MM.1S (cell line): ENCODE data around the gene KRTAP22-2.

ENCODE experiments used
- DNase-seq: peaks from one replicate; pipeline ENCODE4 v3.0.0-alpha.2; 2015
- H2AFZ ChIP-seq: fragments of 300-600 bp; sonication (generic); 2 replicates; pipeline ENCODE4 v1.6.0; 2016; ENCODE audit warnings: antibody characterized with exemption, low read length
- H3F3A ChIP-seq: fragments of 300-600 bp; sonication (generic); 2 replicates; pipeline ENCODE4 v1.6.1; 2016; ENCODE audit warnings: mild to moderate bottlenecking, antibody characterized with exemption, low read length, moderate library complexity, mixed read lengths; ENCODE audit not compliant: insufficient read depth
- H3K27ac ChIP-seq: fragments of 300-600 bp; sonication (generic); 2 replicates; pipeline ENCODE4 v1.5.1; 2016; ENCODE audit warnings: mild to moderate bottlenecking, low read length
- H3K27me3 ChIP-seq: fragments of 300-600 bp; sonication (generic); replicated peaks from 2 replicates; pipeline ENCODE4 v1.6.0; 2016; ENCODE audit warnings: low read length; ENCODE audit not compliant: insufficient read depth
- H3K36me3 ChIP-seq: fragments of 300-600 bp; sonication (generic); replicated peaks from 2 replicates; pipeline ENCODE4 v1.6.1; 2016; ENCODE audit warnings: mild to moderate bottlenecking, low read length, mixed read lengths; ENCODE audit not compliant: insufficient read depth
- H3K4me1 ChIP-seq: fragments of 300-600 bp; sonication (generic); 2 replicates; pipeline ENCODE4 v1.6.1; 2016; ENCODE audit warnings: low read length, mixed read lengths
- H3K4me2 ChIP-seq: fragments of 300-600 bp; sonication (generic); 2 replicates; pipeline ENCODE4 v1.6.0; 2016; ENCODE audit warnings: low read depth, low read length
- H3K4me3 ChIP-seq: fragments of 300-600 bp; sonication (generic); 2 replicates; pipeline ENCODE4 v1.5.1; 2016; ENCODE audit warnings: low read length, mixed read lengths
- H3K79me2 ChIP-seq: fragments of 300-600 bp; sonication (generic); 2 replicates; pipeline ENCODE4 v1.6.1; 2016; ENCODE audit warnings: mixed run types, low read length, mixed read lengths
- H3K9ac ChIP-seq: fragments of 300-600 bp; sonication (generic); 2 replicates; pipeline ENCODE4 v1.6.1; 2016; ENCODE audit warnings: low read length, mixed read lengths
- H3K9me2 ChIP-seq: fragments of 300-600 bp; sonication (generic); replicated peaks from 2 replicates; pipeline ENCODE4 v1.6.1; 2016; ENCODE audit warnings: mild to moderate bottlenecking, low read length, mixed read lengths; ENCODE audit not compliant: insufficient read depth
- H3K9me3 ChIP-seq: fragments of 300-600 bp; sonication (generic); replicated peaks from 2 replicates; pipeline ENCODE4 v1.6.1; 2016; ENCODE audit warnings: mild to moderate bottlenecking, low read length, mixed read lengths; ENCODE audit not compliant: insufficient read depth
- H4K20me1 ChIP-seq: fragments of 300-600 bp; sonication (generic); 2 replicates; pipeline ENCODE4 v1.6.1; 2016; ENCODE audit warnings: mild to moderate bottlenecking, low read length, moderate library complexity, mixed read lengths; ENCODE audit not compliant: insufficient read depth
- CTCF ChIP-seq: fragments of 300-600 bp; sonication (generic); IDR thresholded peaks from 2 replicates; pipeline ENCODE4 v1.5.1; 2016; ENCODE audit warnings: antibody characterized with exemption, low read length, mixed read lengths
- EZH2 ChIP-seq: fragments of 300-600 bp; sonication (generic); optimal IDR thresholded peaks from 2 replicates; pipeline ENCODE3; 2017; ENCODE audit warnings: low read depth, mild to moderate bottlenecking, antibody characterized with exemption, low read length, mixed read lengths
- EZH2phosphoT487 ChIP-seq: fragments of 300-600 bp; sonication (generic); IDR thresholded peaks from 2 replicates; pipeline ENCODE4 v1.6.1; 2018; ENCODE audit warnings: antibody characterized with exemption, low read length

The KRTAP22-2 gene

GRCh38 chr21:30590297-30590696, at the start of gene KRTAP22-2:
Gene KRTAP22-2 (minus strand): TSS chr21:30590397.
- Histone ChIP-seq H2AFZ (no peak within 1 kb of the TSS), H3K9me3 (no peaks in the 10 kb centered on the region), H3K4me1 (no peaks in the 10 kb centered on the region), H3K4me3 (no peak within 1 kb of the TSS), H3K36me3 (no peaks in the 10 kb centered on the region), H3K9ac (no peak within 1 kb of the TSS), H3K27ac (no peak within 1 kb of the TSS), H4K20me1 (no peaks in the 10 kb centered on the region), H3K4me2 (no peak within 1 kb of the TSS), H3F3A (no peaks in the 10 kb centered on the region), H3K79me2 (no peaks in the 10 kb centered on the region), H3K27me3 (no peaks in the 10 kb centered on the region), H3K9me2 (no peaks in the 10 kb centered on the region)
- DNase-seq, result no peak
- TF ChIP-seq EZH2phosphoT487 (no peak), EZH2 (no peak)

- H3K9ac ChIP-seq, result no peak overlapping the region
- no peaks in the 10 kb centered on the region for H3F3A ChIP-seq
- H3K27ac ChIP-seq, result no peak overlapping the region
- no peaks in the 10 kb centered on the region for H3K79me2 ChIP-seq
- no peaks in the 10 kb centered on the region for H3K36me3 ChIP-seq
- no peak overlapping the region for H2AFZ ChIP-seq
- H3K27me3 ChIP-seq, result no peaks in the 10 kb centered on the region
- no peak overlapping the region for H3K4me3 ChIP-seq
- no peak overlapping the region for H3K4me2 ChIP-seq
- H3K9me3 ChIP-seq, result no peaks in the 10 kb centered on the region
- TF ChIP-seq EZH2, result no peak
- no peak for TF ChIP-seq EZH2phosphoT487
- TF ChIP-seq CTCF, result no peak
- no peaks in the 10 kb centered on the region for H3K4me1 ChIP-seq
- DNase-seq, result no peak
- H3K9me2 ChIP-seq, result no peaks in the 10 kb centered on the region
- no peaks in the 10 kb centered on the region for H4K20me1 ChIP-seq
Observed at GRCh38 chr21:30638686-30639085, 48.5 kb upstream of the KRTAP22-2 start.

GRCh38 chr21:30634906-30635305, 44.7 kb upstream of the KRTAP22-2 start, which contains the start of gene KRTAP20-2:
Gene KRTAP20-2 (plus strand): TSS chr21:30635206. CDS start chr21:30635264, 58 bp downstream.
- no peaks in the 10 kb centered on the region for H3K4me1 ChIP-seq
- DNase-seq, result no peak
- H3K4me3 ChIP-seq, result no peak within 1 kb of the TSS
- no peaks in the 10 kb centered on the region for H3K9me2 ChIP-seq
- H3K27me3 ChIP-seq, result no peaks in the 10 kb centered on the region
- no peaks in the 10 kb centered on the region for H3K9me3 ChIP-seq
- no peak within 1 kb of the TSS for H3K9ac ChIP-seq
- no peak within 1 kb of the TSS for H2AFZ ChIP-seq
- H3K4me2 ChIP-seq, result no peak within 1 kb of the TSS
- H4K20me1 ChIP-seq, result no peaks in the 10 kb centered on the region
- no peaks in the 10 kb centered on the region for H3K36me3 ChIP-seq
- H3K27ac ChIP-seq, result no peak within 1 kb of the TSS
- no peaks in the 10 kb centered on the region for H3K79me2 ChIP-seq
- H3F3A ChIP-seq, result no peaks in the 10 kb centered on the region
- TF ChIP-seq EZH2 (no peak), CTCF (no peak), EZH2phosphoT487 (no peak)

- no peaks in the 10 kb centered on the region for H4K20me1 ChIP-seq
- DNase-seq, result no peak
Observed at GRCh38 chr21:30629200-30629599, 39.0 kb upstream of the KRTAP22-2 start.

More at GRCh38 chr21:30629200-30629599, 39.0 kb upstream of the KRTAP22-2 start:
- H3K9me3 ChIP-seq, result no peaks in the 10 kb centered on the region
- TF ChIP-seq CTCF (no peak), EZH2phosphoT487 (no peak), EZH2 (no peak)
- no peaks in the 10 kb centered on the region for H3K79me2 ChIP-seq
- no peak overlapping the region for H3K4me2 ChIP-seq
- H2AFZ ChIP-seq, result no peak overlapping the region
- H3K9ac ChIP-seq, result no peak overlapping the region
- H3K4me1 ChIP-seq, result no peaks in the 10 kb centered on the region
- H3F3A ChIP-seq, result no peaks in the 10 kb centered on the region
- no peak overlapping the region for H3K27ac ChIP-seq
- no peak overlapping the region for H3K4me3 ChIP-seq
- H3K36me3 ChIP-seq, result no peaks in the 10 kb centered on the region
- H3K9me2 ChIP-seq, result no peaks in the 10 kb centered on the region
- no peaks in the 10 kb centered on the region for H3K27me3 ChIP-seq
